PC-3 (cell line): Measurements from ENCODE around the gene HSD3B7. TPM values are rescaled to one million over a fixed set of nuclear protein-coding genes. Genes with fewer than 3 reads are reported as not detected.

Experiments
- ATAC-seq: fragments of 200-7000 bp; cut with Tn5 transposase; 2 replicates; pipeline ENCODE4 v1.9.1; 2020; ENCODE audit warnings: mild to moderate bottlenecking, moderate library complexity
- BruUV-seq: library from RNA; stranded (reverse); fragments of 400-500 nt; replicated peaks from 2 replicates; lab custom pipeline; 2021; lab: Mats Ljungman, UMichigan
- CTCF ChIA-PET: fragments of 300-600 bp; sonication (Branson Sonifier 250); formaldehyde crosslinking; loops from one replicate; lab custom pipeline; 2022; ENCODE audit warnings: antibody characterized with exemption; lab: Charles Lee
- POLR2A ChIA-PET: fragments of 300-600 bp; sonication (Branson Sonifier 250); formaldehyde crosslinking; loops from one replicate; lab custom pipeline; 2022; ENCODE audit warnings: antibody characterized with exemption; ENCODE audit not compliant: unreplicated experiment; lab: Charles Lee
- DNase-seq: peaks from one replicate; pipeline ENCODE4 v3.0.0-alpha.2; 2015
- H2AFZ ChIP-seq: fragments of 300-600 bp; sonication (generic); 2 replicates; pipeline ENCODE4 v1.6.0; 2016; ENCODE audit warnings: antibody characterized with exemption, low read length
- H3F3A ChIP-seq: fragments of 300-600 bp; sonication (generic); one replicate; pipeline ENCODE4 v1.6.0; 2017; ENCODE audit warnings: antibody characterized with exemption, low read length, control low read depth, mild to moderate bottlenecking; ENCODE audit not compliant: unreplicated experiment
- H3K27ac ChIP-seq: fragments of 300-600 bp; sonication (generic); 2 replicates; pipeline ENCODE4 v1.5.1; 2016; ENCODE audit warnings: mild to moderate bottlenecking, low read length
- H3K27me3 ChIP-seq: fragments of 300-600 bp; sonication (generic); 2 replicates; pipeline ENCODE4 v1.6.1; 2016; ENCODE audit warnings: low read length, mixed read lengths
- H3K36me3 ChIP-seq: fragments of 300-600 bp; sonication (generic); 2 replicates; pipeline ENCODE4 v1.6.1; 2016; ENCODE audit warnings: low read depth, mixed run types, low read length, mixed read lengths
- H3K4me1 ChIP-seq: fragments of 300-600 bp; sonication (generic); 2 replicates; pipeline ENCODE4 v1.5.1; 2016; ENCODE audit warnings: low read length; ENCODE audit not compliant: insufficient read depth
- H3K4me2 ChIP-seq: fragments of 300-600 bp; sonication (generic); 2 replicates; pipeline ENCODE4 v1.6.0; 2016; ENCODE audit warnings: low read length
- H3K4me3 ChIP-seq: fragments of 300-600 bp; sonication (generic); 2 replicates; pipeline ENCODE4 v1.5.1; 2016; ENCODE audit warnings: mild to moderate bottlenecking, low read length, mixed read lengths
- H3K79me2 ChIP-seq: fragments of 300-600 bp; sonication (generic); 2 replicates; pipeline ENCODE4 v1.6.1; 2017; ENCODE audit warnings: low read length, mixed read lengths
- H3K9ac ChIP-seq: fragments of 300-600 bp; sonication (generic); 2 replicates; pipeline ENCODE4 v1.6.0; 2016; ENCODE audit warnings: mild to moderate bottlenecking, low read length
- H3K9me2 ChIP-seq: fragments of 300-600 bp; sonication (generic); replicated peaks from 2 replicates; pipeline ENCODE4 v1.6.1; 2016; ENCODE audit warnings: mixed run types, low read length, mixed read lengths
- H3K9me3 ChIP-seq: fragments of 300-600 bp; sonication (generic); 2 replicates; pipeline ENCODE4 v1.6.1; 2016; ENCODE audit warnings: low read length, mixed read lengths
- H4K20me1 ChIP-seq: fragments of 300-600 bp; sonication (generic); 2 replicates; pipeline ENCODE4 v1.6.1; 2016; ENCODE audit warnings: low read length, mixed read lengths
- EZH2 ChIP-seq: fragments of 300-600 bp; sonication (generic); IDR thresholded peaks from one replicate; pipeline ENCODE4 v1.6.1; 2017; ENCODE audit warnings: antibody characterized with exemption, mild to moderate bottlenecking, low read length; ENCODE audit not compliant: unreplicated experiment
- EZH2phosphoT487 ChIP-seq: fragments of 300-600 bp; sonication (generic); IDR thresholded peaks from 2 replicates; pipeline ENCODE4 v1.6.1; 2018; ENCODE audit warnings: mild to moderate bottlenecking, antibody characterized with exemption, low read length, borderline replicate concordance
- intact Hi-C: fragments of 100-400 bp; cut with micrococcal nuclease; formaldehyde crosslinking; loops from 2 replicates; pipeline ENCODE4 v1.9.0; 2023
- total RNA-seq: library from RNA; depleted of rRNA; stranded (reverse); fragments of >200 nt; gene quantifications from 2 replicates; pipeline ENCODE4 v1.2.3, GENCODE V29; 2014
- TF ChIP-seq, protein P1 (sequence below): fragments of 300-600 bp; sonication (generic); conservative IDR thresholded peaks from 2 replicates; pipeline ENCODE4 v1.5.1; 2017; ENCODE audit warnings: antibody characterized with exemption, low read depth, mild to moderate bottlenecking, low read length

Gene HSD3B7
- total RNA-seq, 1 experiment from 2014 or later, result 16.3 TPM

DNA sequence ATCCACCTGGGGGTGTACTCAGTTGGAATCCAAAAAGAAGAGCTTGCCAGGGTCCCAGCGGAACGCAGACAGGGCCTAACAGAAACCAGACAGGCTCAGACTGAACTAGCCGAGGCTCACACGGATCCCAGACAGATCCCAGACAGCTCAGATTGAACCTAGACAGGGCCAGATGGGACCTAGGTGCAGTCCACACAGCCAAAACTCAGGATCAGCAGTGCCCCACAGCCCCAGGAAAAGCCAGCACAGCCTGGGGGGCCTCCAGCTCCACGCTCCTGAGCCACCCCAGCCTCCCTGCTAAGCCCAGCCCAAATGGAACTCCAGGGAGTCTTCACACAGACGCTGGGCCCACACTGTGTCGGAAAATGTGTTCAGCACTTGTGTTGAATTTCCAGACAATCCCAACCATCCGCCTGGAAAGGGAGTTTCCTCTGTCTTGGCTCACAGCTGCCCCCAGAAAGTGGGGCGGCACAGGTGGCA, 17.9 kb downstream of the HSD3B7 start:
- ATAC-seq (no peak), DNase-seq (no peak)
- H3K9ac ChIP-seq, result no peak overlapping the region
- H3K9me2 ChIP-seq, result no peaks in the 10 kb centered on the region
- no peak overlapping the region for H3K4me3 ChIP-seq
- no peaks in the 10 kb centered on the region for H3F3A ChIP-seq
- no peak overlapping the region for H2AFZ ChIP-seq
- no peaks in the 10 kb centered on the region for H3K9me3 ChIP-seq
- CTCF ChIA-PET, result no interaction called here
- TF ChIP-seq EZH2 (no peak), EZH2phosphoT487 (no peak)
- TF ChIP-seq, protein P1, sequence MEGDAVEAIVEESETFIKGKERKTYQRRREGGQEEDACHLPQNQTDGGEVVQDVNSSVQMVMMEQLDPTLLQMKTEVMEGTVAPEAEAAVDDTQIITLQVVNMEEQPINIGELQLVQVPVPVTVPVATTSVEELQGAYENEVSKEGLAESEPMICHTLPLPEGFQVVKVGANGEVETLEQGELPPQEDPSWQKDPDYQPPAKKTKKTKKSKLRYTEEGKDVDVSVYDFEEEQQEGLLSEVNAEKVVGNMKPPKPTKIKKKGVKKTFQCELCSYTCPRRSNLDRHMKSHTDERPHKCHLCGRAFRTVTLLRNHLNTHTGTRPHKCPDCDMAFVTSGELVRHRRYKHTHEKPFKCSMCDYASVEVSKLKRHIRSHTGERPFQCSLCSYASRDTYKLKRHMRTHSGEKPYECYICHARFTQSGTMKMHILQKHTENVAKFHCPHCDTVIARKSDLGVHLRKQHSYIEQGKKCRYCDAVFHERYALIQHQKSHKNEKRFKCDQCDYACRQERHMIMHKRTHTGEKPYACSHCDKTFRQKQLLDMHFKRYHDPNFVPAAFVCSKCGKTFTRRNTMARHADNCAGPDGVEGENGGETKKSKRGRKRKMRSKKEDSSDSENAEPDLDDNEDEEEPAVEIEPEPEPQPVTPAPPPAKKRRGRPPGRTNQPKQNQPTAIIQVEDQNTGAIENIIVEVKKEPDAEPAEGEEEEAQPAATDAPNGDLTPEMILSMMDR, result no peak
- no peaks in the 10 kb centered on the region for H3K79me2 ChIP-seq
- no TSS peak for BruUV-seq
- H3K4me2 ChIP-seq, result no peak overlapping the region
- no peaks in the 10 kb centered on the region for H3K27me3 ChIP-seq
- H4K20me1 ChIP-seq, result no peaks in the 10 kb centered on the region
- H3K4me1 ChIP-seq, result peaks cover 21% of the 10 kb centered on the region
- no peak overlapping the region for H3K27ac ChIP-seq
- POLR2A ChIA-PET, result interaction anchor here (0.5 kb wide), 1 partner anchor 139 kb away, joined by 4 read pairs; no protein-coding TSS in a partner anchor
- intact Hi-C loops, result no loop called here
- no peaks in the 10 kb centered on the region for H3K36me3 ChIP-seq

GRCh38 chr16:31003744-31004143, 18.7 kb downstream of the HSD3B7 start:
- Histone ChIP-seq H3K27ac (no peak overlapping the region), H3F3A (no peaks in the 10 kb centered on the region), H3K9me3 (no peaks in the 10 kb centered on the region), H2AFZ (no peak overlapping the region), H3K4me1 (peaks cover 17% of the 10 kb centered on the region), H3K27me3 (no peaks in the 10 kb centered on the region), H3K9me2 (no peaks in the 10 kb centered on the region), H3K36me3 (no peaks in the 10 kb centered on the region), H3K79me2 (no peaks in the 10 kb centered on the region), H3K4me3 (no peak overlapping the region), H3K9ac (no peak overlapping the region), H3K4me2 (no peak overlapping the region), H4K20me1 (no peaks in the 10 kb centered on the region)
- no peak for ATAC-seq
- CTCF ChIA-PET, result no interaction called here
- intact Hi-C loops, result no loop called here
- POLR2A ChIA-PET, result no interaction called here
- TF ChIP-seq EZH2phosphoT487 (no peak), EZH2 (no peak)
- TF ChIP-seq, protein P1, result no peak
- DNase-seq, result no peak
- BruUV-seq, result no TSS peak

- H3K4me1 ChIP-seq, result peaks cover 8% of the 10 kb centered on the region; the same call in 1 of the 2 replicates
- H3K79me2 ChIP-seq, result no peaks in the 10 kb centered on the region
- intact Hi-C loops, result no loop called here
- DNase-seq, result no peak
- H2AFZ ChIP-seq, result no peak overlapping the region
- H3K4me3 ChIP-seq, result no peak overlapping the region
- no peaks in the 10 kb centered on the region for H3K36me3 ChIP-seq
- no TSS peak for BruUV-seq
- H3K9me3 ChIP-seq, result no peaks in the 10 kb centered on the region
- POLR2A ChIA-PET, result no interaction called here
- TF ChIP-seq, protein P1, result no peak
- TF ChIP-seq EZH2 (no peak), EZH2phosphoT487 (no peak)
- no peaks in the 10 kb centered on the region for H3F3A ChIP-seq
- CTCF ChIA-PET, result no interaction called here
- no peak overlapping the region for H3K9ac ChIP-seq
- no peak overlapping the region for H3K4me2 ChIP-seq
- H3K27ac ChIP-seq, result no peak overlapping the region
- no peaks in the 10 kb centered on the region for H3K9me2 ChIP-seq
- ATAC-seq, result no peak
- no peaks in the 10 kb centered on the region for H3K27me3 ChIP-seq
- no peaks in the 10 kb centered on the region for H4K20me1 ChIP-seq
Measured at GRCh38 chr16:31004658-31005057, 19.7 kb downstream of the HSD3B7 start.
